ENCODE results near the gene SLC45A1. TPM values are rescaled to one million over a fixed set of nuclear protein-coding genes. Genes with fewer than 3 reads are reported as not detected.

Gene SLC45A1
- polyA plus RNA-seq, 1 donor (not counting 4 experiments of a cell fraction or from before 2014, with no cell fraction given), result 0.14 TPM

GRCh38 chr1:8364528-8365442 lies 46.9 kb downstream of the SLC45A1 start:
- dilution Hi-C loops (cut with MboI; ENCODE audit: extremely low pct_ligation_motif_present, low sequenced_read_pairs), result no loop called here
- H3K4me1 ChIP-seq (ENCODE audit: control insufficient read depth, extremely low read depth, insufficient read depth, low read length), result no peaks in the 10 kb centered on the region
- H3K4me3 ChIP-seq (ENCODE audit: control insufficient read depth in 2 of 3, extremely low read depth in 1 of 3, insufficient read depth in 2 of 3, low read depth in 1 of 3, low read length in 3 of 3), result no peak overlapping the region
- no peaks in the 10 kb centered on the region for H3K27me3 ChIP-seq (ENCODE audit: control insufficient read depth, extremely low read depth, insufficient read depth, low read length)
- no peak overlapping the region for H2AFZ ChIP-seq (ENCODE audit: control insufficient read depth, low read length)
- H3K9ac ChIP-seq (ENCODE audit: control insufficient read depth, extremely low read depth, insufficient read depth, low read length), result no peak overlapping the region
- no peak for DNase-seq (ENCODE audit: low read depth, low spot score)
- TF ChIP-seq EZH2 (IDR thresholded peaks at IDR 0.05; ENCODE audit: low read length) (no peak), CTCF (optimal IDR thresholded peaks at IDR 0.05 in 1 of 3, IDR thresholded peaks at IDR 0.05 in 1 of 3, conservative IDR thresholded peaks at IDR 0.05 in 1 of 3; ENCODE audit: extremely low read depth in 1 of 3, insufficient read depth in 2 of 3, low read length in 3 of 3) (no peak)
- H3K9me1 ChIP-seq (ENCODE audit: control insufficient read depth, extremely low read depth, insufficient read depth, low read length), result peaks cover 3% of the 10 kb centered on the region
- H3K27ac ChIP-seq (ENCODE audit: control insufficient read depth, insufficient read depth, low read length), result no peak overlapping the region
- no peak overlapping the region for H3K4me2 ChIP-seq (ENCODE audit: control insufficient read depth, extremely low read depth, insufficient read depth, low read depth, low read length)
- FAIRE-seq, result no peak
- no peaks in the 10 kb centered on the region for H4K20me1 ChIP-seq (ENCODE audit: control insufficient read depth, extremely low read depth, insufficient read depth, low read length)
- peaks cover 4% of the 10 kb centered on the region for H3K79me2 ChIP-seq (ENCODE audit: control insufficient read depth, insufficient read depth, low read length)
- H3K36me3 ChIP-seq (ENCODE audit: control insufficient read depth in 2 of 2, extremely low read depth in 1 of 2, insufficient read depth in 2 of 2, low read length in 2 of 2), result peaks cover 13 to 25% of the 10 kb centered on the region in 2 experiments
- H3K9me3 ChIP-seq (ENCODE audit: control insufficient read depth, low read depth, low read length), result no peaks in the 10 kb centered on the region

- no peak overlapping the region for H3K4me3 ChIP-seq (ENCODE audit: control insufficient read depth in 2 of 3, extremely low read depth in 1 of 3, insufficient read depth in 2 of 3, low read depth in 1 of 3, low read length in 3 of 3)
- dilution Hi-C loops (cut with MboI; ENCODE audit: extremely low pct_ligation_motif_present, low sequenced_read_pairs), result no loop called here
- H3K9me1 ChIP-seq (ENCODE audit: control insufficient read depth, extremely low read depth, insufficient read depth, low read length), result peaks cover 3% of the 10 kb centered on the region
- no peaks in the 10 kb centered on the region for H3K27me3 ChIP-seq (ENCODE audit: control insufficient read depth, extremely low read depth, insufficient read depth, low read length)
- no peaks in the 10 kb centered on the region for H4K20me1 ChIP-seq (ENCODE audit: control insufficient read depth, extremely low read depth, insufficient read depth, low read length)
- H3K4me2 ChIP-seq (ENCODE audit: control insufficient read depth, extremely low read depth, insufficient read depth, low read depth, low read length), result no peak overlapping the region
- no peak overlapping the region for H2AFZ ChIP-seq (ENCODE audit: control insufficient read depth, low read length)
- H3K27ac ChIP-seq (ENCODE audit: control insufficient read depth, insufficient read depth, low read length), result no peak overlapping the region
- no peak for FAIRE-seq
- TF ChIP-seq EZH2 (IDR thresholded peaks at IDR 0.05; ENCODE audit: low read length) (no peak), CTCF (optimal IDR thresholded peaks at IDR 0.05 in 1 of 3, IDR thresholded peaks at IDR 0.05 in 1 of 3, conservative IDR thresholded peaks at IDR 0.05 in 1 of 3; ENCODE audit: extremely low read depth in 1 of 3, insufficient read depth in 2 of 3, low read length in 3 of 3) (no peak)
- DNase-seq (ENCODE audit: low read depth, low spot score), result no peak
- peaks cover 4% of the 10 kb centered on the region for H3K79me2 ChIP-seq (ENCODE audit: control insufficient read depth, insufficient read depth, low read length)
- peaks cover 13 to 30% of the 10 kb centered on the region in 2 experiments for H3K36me3 ChIP-seq (ENCODE audit: control insufficient read depth in 2 of 2, extremely low read depth in 1 of 2, insufficient read depth in 2 of 2, low read length in 2 of 2)
- no peaks in the 10 kb centered on the region for H3K9me3 ChIP-seq (ENCODE audit: control insufficient read depth, low read depth, low read length)
- H3K9ac ChIP-seq (ENCODE audit: control insufficient read depth, extremely low read depth, insufficient read depth, low read length), result no peak overlapping the region
- H3K4me1 ChIP-seq (ENCODE audit: control insufficient read depth, extremely low read depth, insufficient read depth, low read length), result no peaks in the 10 kb centered on the region
Measured at GRCh38 chr1:8365661-8366362, 47.9 kb downstream of the SLC45A1 start.
